Liver (tissue), 3 donors: ENCODE results near the gene RPS14.
A peak's percentile ranks its signal among the peaks of the same experiment; 100 is the strongest.

ENCODE experiments used
- CTCF ChIP-seq: fragments of 150-350 bp; IDR thresholded peaks from 2 replicates; pipeline ENCODE4 v1.5.1; 2017; ENCODE audit warnings: improper control_type of control experiment, low read depth, low read length; ENCODE audit not compliant: missing input control
- FOXA1 ChIP-seq: IDR thresholded peaks from 2 replicates; pipeline ENCODE4 v1.6.1; 2016; ENCODE audit warnings: antibody characterized with exemption
- JUND ChIP-seq, 2 donors: IDR thresholded peaks; 2 replicates each; pipeline ENCODE4 v1.6.1; 2016; ENCODE audit warnings: antibody characterized with exemption in 2 of 2
- YY1 ChIP-seq: IDR thresholded peaks from 2 replicates; pipeline ENCODE4 v1.6.1; 2016; ENCODE audit warnings: antibody characterized with exemption, mild to moderate bottlenecking
- TF ChIP-seq, protein P1 (sequence below): IDR thresholded peaks from 2 replicates; pipeline ENCODE4 v1.6.1; 2016; ENCODE audit warnings: antibody characterized with exemption, mild to moderate bottlenecking
- donor health status: healthy.
- donor health status: healthy.

DNA sequence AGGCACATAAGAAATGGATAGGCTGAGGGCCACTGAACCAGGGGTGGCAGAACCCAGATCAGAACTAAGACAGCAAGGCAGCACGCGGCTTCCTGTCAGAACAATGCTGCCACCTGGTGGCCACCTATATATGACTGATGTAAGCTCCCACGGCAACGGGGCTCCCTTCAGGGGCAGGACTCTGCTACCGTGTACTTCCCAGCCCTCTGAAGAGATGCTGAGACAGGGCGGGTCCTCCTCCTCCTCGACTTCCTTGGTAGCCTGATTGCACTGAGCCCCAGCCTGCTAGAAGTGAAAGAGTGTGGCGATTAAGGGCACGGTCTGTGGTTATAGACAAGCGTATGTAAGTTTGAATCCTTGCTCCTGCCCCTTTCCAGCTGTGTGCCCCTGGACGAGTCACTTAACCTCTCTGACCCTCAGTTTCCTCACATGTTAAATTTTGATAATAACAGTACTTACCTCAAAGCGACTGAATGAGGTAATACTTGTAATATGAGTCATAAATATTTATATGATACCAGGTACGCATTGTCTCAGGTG, 13.3 kb downstream of the RPS14 start:
- TF ChIP-seq JUND (IDR thresholded peaks at IDR 0.05) = no peak
- TF ChIP-seq CTCF = peak; percentile 79
- no peak for TF ChIP-seq YY1
- TF ChIP-seq, protein P1, sequence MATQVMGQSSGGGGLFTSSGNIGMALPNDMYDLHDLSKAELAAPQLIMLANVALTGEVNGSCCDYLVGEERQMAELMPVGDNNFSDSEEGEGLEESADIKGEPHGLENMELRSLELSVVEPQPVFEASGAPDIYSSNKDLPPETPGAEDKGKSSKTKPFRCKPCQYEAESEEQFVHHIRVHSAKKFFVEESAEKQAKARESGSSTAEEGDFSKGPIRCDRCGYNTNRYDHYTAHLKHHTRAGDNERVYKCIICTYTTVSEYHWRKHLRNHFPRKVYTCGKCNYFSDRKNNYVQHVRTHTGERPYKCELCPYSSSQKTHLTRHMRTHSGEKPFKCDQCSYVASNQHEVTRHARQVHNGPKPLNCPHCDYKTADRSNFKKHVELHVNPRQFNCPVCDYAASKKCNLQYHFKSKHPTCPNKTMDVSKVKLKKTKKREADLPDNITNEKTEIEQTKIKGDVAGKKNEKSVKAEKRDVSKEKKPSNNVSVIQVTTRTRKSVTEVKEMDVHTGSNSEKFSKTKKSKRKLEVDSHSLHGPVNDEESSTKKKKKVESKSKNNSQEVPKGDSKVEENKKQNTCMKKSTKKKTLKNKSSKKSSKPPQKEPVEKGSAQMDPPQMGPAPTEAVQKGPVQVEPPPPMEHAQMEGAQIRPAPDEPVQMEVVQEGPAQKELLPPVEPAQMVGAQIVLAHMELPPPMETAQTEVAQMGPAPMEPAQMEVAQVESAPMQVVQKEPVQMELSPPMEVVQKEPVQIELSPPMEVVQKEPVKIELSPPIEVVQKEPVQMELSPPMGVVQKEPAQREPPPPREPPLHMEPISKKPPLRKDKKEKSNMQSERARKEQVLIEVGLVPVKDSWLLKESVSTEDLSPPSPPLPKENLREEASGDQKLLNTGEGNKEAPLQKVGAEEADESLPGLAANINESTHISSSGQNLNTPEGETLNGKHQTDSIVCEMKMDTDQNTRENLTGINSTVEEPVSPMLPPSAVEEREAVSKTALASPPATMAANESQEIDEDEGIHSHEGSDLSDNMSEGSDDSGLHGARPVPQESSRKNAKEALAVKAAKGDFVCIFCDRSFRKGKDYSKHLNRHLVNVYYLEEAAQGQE = no peak
- no peak for TF ChIP-seq FOXA1
